HCT116 (cell line): ENCODE measurements around the gene SARM1. TPM values are rescaled to one million over a fixed set of nuclear protein-coding genes. Genes with fewer than 3 reads are reported as not detected.

Experiments
- ATF3 ChIP-seq: IDR thresholded peaks from 2 replicates; pipeline ENCODE4 v1.6.1; 2012
- CBX3 ChIP-seq: IDR thresholded peaks from 2 replicates; pipeline ENCODE4 v1.6.1; 2012; ENCODE audit warnings: low read depth
- CTCF ChIP-seq, 3 experiments: fragments of 200-600 bp in 1 of 3; sonication (generic) in 1 of 3; IDR thresholded peaks in 2 of 3; conservative IDR thresholded peaks in 1 of 3; 2 replicates each; pipeline ENCODE4 v1.5.1; 2012 to 2017; ENCODE audit warnings: low read depth in 2 of 3, low read length in 2 of 3, antibody characterized with exemption in 1 of 3, borderline replicate concordance in 1 of 3, control low read depth in 1 of 3, mild to moderate bottlenecking in 1 of 3, mixed read lengths in 1 of 3, mixed run types in 1 of 3, moderate library complexity in 1 of 3; ENCODE audit not compliant: insufficient read depth in 1 of 3
- EGR1 ChIP-seq: IDR thresholded peaks from 2 replicates; pipeline ENCODE4 v1.6.1; 2012; ENCODE audit warnings: low read depth
- EZH2 ChIP-seq: fragments of 200-600 bp; sonication (generic); IDR thresholded peaks from 2 replicates; pipeline ENCODE4 v1.6.1; 2017; ENCODE audit warnings: antibody characterized with exemption, mixed run types
- EZH2phosphoT487 ChIP-seq: fragments of 200-600 bp; IDR thresholded peaks from 2 replicates; pipeline ENCODE4 v1.6.1; 2018; ENCODE audit warnings: antibody characterized with exemption, borderline replicate concordance
- POLR2AphosphoS5 ChIP-seq: IDR thresholded peaks from 2 replicates; pipeline ENCODE4 v1.6.1; 2011; ENCODE audit warnings: mild to moderate bottlenecking, low read depth, low read length, moderate library complexity
- SRF ChIP-seq: IDR thresholded peaks from 2 replicates; pipeline ENCODE4 v1.6.1; 2012; ENCODE audit warnings: low read depth
- total RNA-seq: library from RNA; stranded (reverse); gene quantifications from one replicate; pipeline ENCODE4 v1.2.1, GENCODE V29; 2021; ENCODE audit not compliant: unreplicated experiment
- TF ChIP-seq, protein P1 (sequence below): IDR thresholded peaks from 2 replicates; pipeline ENCODE4 v1.6.1; 2011; ENCODE audit warnings: mild to moderate bottlenecking, low read length, moderate library complexity; ENCODE audit not compliant: insufficient replicate concordance; ENCODE audit errors: extremely low read depth

The SARM1 gene
- total RNA-seq, 1 experiment from 2014 or later = 1.3 TPM

- no peak for TF ChIP-seq CTCF (IDR thresholded peaks at IDR 0.05 in 2 of 3, conservative IDR thresholded peaks at IDR 0.05 in 1 of 3; ENCODE audit: borderline replicate concordance in 1 of 3, insufficient read depth in 1 of 3, low read depth in 2 of 3, low read length in 2 of 3)
- TF ChIP-seq EZH2phosphoT487 = no peak
- TF ChIP-seq POLR2AphosphoS5 = no peak
- no peak for TF ChIP-seq ATF3
- no peak for TF ChIP-seq CBX3
- TF ChIP-seq EZH2 = no peak
- no peak for TF ChIP-seq EGR1
- no peak for TF ChIP-seq SRF
- TF ChIP-seq, protein P1, sequence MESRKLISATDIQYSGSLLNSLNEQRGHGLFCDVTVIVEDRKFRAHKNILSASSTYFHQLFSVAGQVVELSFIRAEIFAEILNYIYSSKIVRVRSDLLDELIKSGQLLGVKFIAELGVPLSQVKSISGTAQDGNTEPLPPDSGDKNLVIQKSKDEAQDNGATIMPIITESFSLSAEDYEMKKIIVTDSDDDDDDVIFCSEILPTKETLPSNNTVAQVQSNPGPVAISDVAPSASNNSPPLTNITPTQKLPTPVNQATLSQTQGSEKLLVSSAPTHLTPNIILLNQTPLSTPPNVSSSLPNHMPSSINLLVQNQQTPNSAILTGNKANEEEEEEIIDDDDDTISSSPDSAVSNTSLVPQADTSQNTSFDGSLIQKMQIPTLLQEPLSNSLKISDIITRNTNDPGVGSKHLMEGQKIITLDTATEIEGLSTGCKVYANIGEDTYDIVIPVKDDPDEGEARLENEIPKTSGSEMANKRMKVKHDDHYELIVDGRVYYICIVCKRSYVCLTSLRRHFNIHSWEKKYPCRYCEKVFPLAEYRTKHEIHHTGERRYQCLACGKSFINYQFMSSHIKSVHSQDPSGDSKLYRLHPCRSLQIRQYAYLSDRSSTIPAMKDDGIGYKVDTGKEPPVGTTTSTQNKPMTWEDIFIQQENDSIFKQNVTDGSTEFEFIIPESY = no peak
These were observed 7.5 kb upstream of the SARM1 start (continued) for GRCh38 chr17:28363776-28364650.
